Measurements from ENCODE around the gene MYL6B.
"Not testable (repeated sequence)": the region's sequence is repeated elsewhere in the genome, so short reads cannot be mapped to it uniquely, and the experiment has no call there.

MYL6B gene

DNA sequence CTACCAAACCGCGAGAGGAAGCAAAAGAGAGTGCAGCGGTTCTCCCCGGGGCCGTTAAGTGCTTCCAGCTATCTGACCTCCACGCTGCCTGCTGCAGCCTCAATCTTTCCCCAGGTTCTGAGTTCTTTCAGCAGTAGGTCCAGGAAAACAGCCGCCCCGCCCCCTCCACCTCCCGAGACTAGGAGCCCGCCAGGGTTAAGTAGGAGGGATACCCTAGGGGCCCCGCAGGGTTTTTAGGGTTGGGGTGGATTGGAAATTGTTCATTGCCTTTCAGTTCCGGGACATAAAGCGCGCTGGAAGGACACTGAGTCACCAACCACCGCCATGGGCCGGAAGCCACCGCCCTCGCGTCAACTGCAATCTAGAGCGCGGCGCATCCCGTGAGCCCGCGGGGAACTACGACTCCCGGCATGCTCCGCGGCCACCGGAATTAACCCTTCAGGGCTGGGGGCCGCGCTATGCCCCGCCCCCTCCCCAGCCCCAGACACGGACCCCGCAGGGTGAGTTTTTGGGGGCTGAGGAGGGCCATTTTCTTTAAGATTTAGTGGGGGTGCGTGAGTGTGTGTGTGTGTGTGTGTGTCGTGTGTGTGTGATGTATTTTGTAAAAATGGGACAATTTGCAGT lies at the start of gene MYL6B:
Gene MYL6B (plus strand): TSS at position 456 of the 624 bp plus-strand sequence. CDS start 1,332 bp downstream, outside the sequence.
- Mint-ChIP-seq H3K36me3 (no peaks in the 10 kb centered on the region), H3K4me3 (peak within 1 kb of the TSS; percentile 91), H3K27ac (peak within 1 kb of the TSS; percentile 99), H3K9me3 (ENCODE audit: low read depth) (no peaks in the 10 kb centered on the region), H3K27me3 (no peaks in the 10 kb centered on the region), H3K4me1 (ENCODE audit: low read depth) (peaks cover 29% of the 10 kb centered on the region)

DNA sequence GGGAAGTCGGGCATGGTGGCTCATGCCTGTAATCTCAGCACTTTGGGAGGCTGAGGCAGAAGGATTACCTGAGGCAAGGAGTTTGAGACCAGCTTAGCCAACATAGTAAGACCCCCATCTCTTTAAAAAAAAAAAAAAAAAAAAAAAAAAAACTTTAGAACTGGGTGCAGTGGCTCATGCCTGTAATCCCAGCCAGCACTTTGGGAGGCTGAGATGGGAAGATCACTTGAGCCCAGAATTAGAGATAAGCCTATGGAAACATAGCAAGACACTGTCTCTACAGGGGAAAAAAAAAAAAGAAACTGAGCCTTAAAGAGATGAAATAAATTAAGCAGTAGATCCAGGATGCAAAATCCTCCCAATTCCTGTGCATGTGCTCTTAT lies 49.7 kb upstream of the MYL6B start:
- peaks cover 54% of the 10 kb centered on the region for H3K4me1 Mint-ChIP-seq (ENCODE audit: low read depth)
- H3K4me3 Mint-ChIP-seq: peak overlapping the region; percentile 100
- H3K9me3 Mint-ChIP-seq (ENCODE audit: low read depth): no peaks in the 10 kb centered on the region
- H3K27me3 Mint-ChIP-seq: no peaks in the 10 kb centered on the region
- H3K36me3 Mint-ChIP-seq: peaks cover 19% of the 10 kb centered on the region
- H3K27ac Mint-ChIP-seq: peak overlapping the region; percentile 100

DNA sequence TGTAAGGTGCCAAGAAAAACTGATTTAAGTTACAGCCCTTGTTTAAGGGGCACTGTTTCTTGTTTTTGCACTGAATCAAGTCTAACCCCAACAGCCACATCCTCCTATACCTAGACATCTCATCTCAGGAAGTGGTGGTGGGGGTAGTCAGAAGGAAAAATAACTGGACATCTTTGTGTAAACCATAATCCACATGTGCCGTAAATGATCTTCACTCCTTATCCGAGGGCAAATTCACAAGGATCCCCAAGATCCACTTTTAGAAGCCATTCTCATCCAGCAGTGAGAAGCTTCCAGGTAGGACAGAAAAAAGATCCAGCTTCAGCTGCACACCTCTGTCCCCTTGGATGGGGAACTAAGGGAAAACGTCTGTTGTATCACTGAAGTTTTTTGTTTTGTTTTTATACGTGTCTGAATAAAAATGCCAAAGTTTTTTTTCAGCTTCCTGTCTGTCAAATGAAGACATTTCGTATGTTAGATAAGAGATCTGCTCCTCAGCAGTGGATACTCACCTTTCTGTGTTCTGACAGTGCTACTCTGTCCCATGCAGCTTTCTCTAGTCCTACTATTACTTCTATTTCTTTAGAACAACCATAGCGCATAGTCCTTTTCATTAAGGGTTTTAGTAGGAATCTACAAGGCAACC lies 49.2 kb upstream of the MYL6B start:
- H3K9me3 Mint-ChIP-seq (ENCODE audit: low read depth): no peaks in the 10 kb centered on the region
- peak overlapping the region; percentile 100 for H3K27ac Mint-ChIP-seq
- H3K27me3 Mint-ChIP-seq: no peaks in the 10 kb centered on the region
- H3K4me1 Mint-ChIP-seq (ENCODE audit: low read depth): peaks cover 54% of the 10 kb centered on the region
- peaks cover 18% of the 10 kb centered on the region for H3K36me3 Mint-ChIP-seq
- H3K4me3 Mint-ChIP-seq: peak overlapping the region; percentile 100

DNA sequence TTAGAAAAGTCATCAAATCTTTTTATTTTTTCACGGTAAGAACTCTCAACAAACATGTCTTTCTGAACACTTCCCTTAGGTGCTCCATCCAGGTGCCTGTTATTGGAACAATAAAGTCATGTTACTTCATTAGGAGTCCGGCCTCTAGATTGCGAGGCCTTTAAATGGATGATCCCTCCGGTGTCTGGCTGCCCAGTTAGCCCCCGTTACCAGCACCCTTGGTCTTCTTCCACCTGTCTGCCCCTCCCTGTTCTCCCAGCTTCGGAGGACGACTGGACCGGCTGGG lies 48.6 kb upstream of the MYL6B start:
- peaks cover 19% of the 10 kb centered on the region for H3K36me3 Mint-ChIP-seq
- H3K4me1 Mint-ChIP-seq (ENCODE audit: low read depth): peaks cover 55% of the 10 kb centered on the region
- H3K27ac Mint-ChIP-seq: peak overlapping the region; percentile 100
- H3K27me3 Mint-ChIP-seq: no peaks in the 10 kb centered on the region
- H3K4me3 Mint-ChIP-seq: peak overlapping the region; percentile 100
- no peaks in the 10 kb centered on the region for H3K9me3 Mint-ChIP-seq (ENCODE audit: low read depth)

DNA sequence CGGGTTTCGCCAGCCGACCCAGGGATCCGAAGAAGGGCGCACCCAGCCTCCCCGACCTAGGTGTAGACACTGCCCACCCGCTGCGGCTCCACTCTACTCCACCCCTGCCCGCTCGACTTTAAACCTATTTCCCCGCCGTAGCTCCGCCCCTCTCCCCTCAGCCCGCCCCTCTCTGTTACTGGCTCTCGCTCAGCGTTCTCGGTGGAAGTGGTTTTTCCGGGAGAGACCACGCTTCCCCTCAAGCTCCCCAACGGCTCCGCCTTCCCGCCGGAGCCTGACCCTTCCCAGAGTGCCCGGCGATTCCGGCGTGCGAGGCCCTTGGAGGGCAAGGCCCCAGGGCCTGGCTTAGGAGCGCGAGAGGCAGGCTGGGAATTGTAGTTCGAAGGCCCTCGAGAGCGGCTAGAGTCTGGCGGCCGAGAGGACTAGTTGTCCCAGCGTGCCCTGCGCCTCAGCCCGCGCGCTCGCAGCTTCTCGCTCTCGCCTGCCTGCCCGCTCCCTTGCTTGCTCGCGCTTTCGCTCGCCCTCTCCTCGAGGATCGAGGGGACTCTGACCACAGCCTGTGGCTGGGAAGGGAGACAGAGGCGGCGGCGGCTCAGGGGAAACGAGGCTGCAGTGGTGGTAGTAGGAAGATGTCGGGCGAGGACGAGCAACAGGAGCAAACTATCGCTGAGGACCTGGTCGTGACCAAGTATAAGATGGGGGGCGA lies 48.1 kb upstream of the MYL6B start, which contains the start of gene PA2G4:
Gene PA2G4 (plus strand): TSS at position 451 of the 706 bp plus-strand sequence. CDS start 179 bp downstream, at position 630.
- no peaks in the 10 kb centered on the region for H3K9me3 Mint-ChIP-seq (ENCODE audit: low read depth)
- H3K4me3 Mint-ChIP-seq: peak within 1 kb of the TSS; percentile 100
- peaks cover 55% of the 10 kb centered on the region for H3K4me1 Mint-ChIP-seq (ENCODE audit: low read depth)
- peak within 1 kb of the TSS; percentile 100 for H3K27ac Mint-ChIP-seq
- no peaks in the 10 kb centered on the region for H3K27me3 Mint-ChIP-seq
- peaks cover 19% of the 10 kb centered on the region for H3K36me3 Mint-ChIP-seq

DNA sequence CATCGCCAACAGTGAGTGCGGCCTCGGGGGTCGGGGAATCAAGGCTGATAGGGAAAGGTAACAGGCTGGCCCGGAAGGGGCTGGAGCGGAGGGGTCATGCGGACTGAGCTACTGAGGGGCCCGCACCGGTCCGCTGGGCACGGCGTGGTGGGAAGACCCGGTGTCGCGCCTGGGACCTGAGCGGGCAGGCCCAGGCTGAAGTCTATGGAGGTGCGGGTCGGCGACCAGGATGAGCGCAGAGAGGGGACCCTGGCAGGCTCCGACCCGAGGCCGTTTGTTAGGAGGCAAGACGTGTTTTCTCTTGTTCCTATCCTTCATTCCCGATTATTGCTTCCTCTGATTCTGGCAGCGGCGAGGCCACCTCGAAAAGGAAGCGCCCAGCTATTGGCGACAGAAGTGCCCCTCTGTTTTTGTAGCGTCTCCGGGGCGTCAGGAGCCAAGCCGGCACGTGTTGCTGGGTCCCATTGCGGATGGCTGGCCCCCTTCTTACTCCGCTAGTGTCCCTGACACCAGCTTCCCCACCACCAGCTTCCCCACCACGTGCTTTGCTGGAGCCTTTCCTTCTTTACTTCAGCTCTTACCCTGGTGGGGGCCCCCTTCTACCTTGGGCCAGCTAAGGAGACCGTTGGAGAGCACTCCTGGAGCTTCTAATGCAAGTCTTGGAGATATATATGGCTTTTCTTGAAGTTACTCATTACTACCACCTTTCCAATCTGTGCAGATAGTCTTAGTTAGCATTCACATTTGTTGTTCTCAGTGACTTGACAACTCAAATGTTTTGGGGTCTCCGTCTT lies 47.4 kb upstream of the MYL6B start:
- peaks cover 19% of the 10 kb centered on the region for H3K36me3 Mint-ChIP-seq

DNA sequence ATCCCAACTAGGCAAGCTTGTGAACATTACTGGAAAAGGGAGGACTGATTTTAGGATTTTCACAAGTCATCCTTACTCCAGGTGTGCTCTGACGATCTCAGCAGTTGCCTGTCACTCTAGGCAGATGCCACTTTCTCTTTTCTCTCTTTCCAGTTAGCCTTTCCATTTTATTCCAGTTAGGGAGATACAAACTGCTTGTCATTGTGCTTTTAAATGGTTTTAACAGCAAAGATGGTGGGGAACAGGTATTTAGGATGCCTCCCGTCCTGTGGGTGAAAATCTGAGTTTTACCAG lies 46.8 kb upstream of the MYL6B start:
- Mint-ChIP-seq H3K27me3 (no peaks in the 10 kb centered on the region), H3K9me3 (ENCODE audit: low read depth) (no peaks in the 10 kb centered on the region), H3K36me3 (peaks cover 21% of the 10 kb centered on the region), H3K4me3 (peak overlapping the region; percentile 100), H3K4me1 (ENCODE audit: low read depth) (peaks cover 53% of the 10 kb centered on the region), H3K27ac (peak overlapping the region; percentile 100)

More for the DNA sequence above, 47.4 kb upstream of the MYL6B start:
- H3K27ac Mint-ChIP-seq: peak overlapping the region; percentile 100
- no peaks in the 10 kb centered on the region for H3K27me3 Mint-ChIP-seq
- H3K9me3 Mint-ChIP-seq (ENCODE audit: low read depth): no peaks in the 10 kb centered on the region
- H3K4me1 Mint-ChIP-seq (ENCODE audit: low read depth): peaks cover 54% of the 10 kb centered on the region
- H3K4me3 Mint-ChIP-seq: peak overlapping the region; percentile 100

DNA sequence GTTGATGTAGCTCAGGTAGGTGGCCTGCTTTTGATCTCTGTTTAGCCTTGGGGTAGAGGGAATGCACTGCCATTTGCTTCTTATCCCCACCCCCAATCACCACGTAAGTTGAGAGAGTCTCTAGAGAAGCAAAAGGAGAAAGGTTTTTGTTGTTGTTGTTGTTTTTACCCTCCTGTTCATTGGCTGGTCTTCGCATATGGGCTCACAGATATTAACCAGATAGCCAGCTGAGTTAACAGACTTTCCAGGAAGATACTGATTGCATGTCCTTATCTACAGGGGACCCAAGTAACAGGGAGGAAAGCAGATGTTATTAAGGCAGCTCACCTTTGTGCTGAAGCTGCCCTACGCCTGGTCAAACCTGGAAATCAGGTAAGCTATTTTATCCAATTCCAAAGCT lies 45.1 kb upstream of the MYL6B start:
- Mint-ChIP-seq H3K4me1 (ENCODE audit: low read depth) (peaks cover 38% of the 10 kb centered on the region), H3K36me3 (peaks cover 28% of the 10 kb centered on the region), H3K9me3 (ENCODE audit: low read depth) (no peaks in the 10 kb centered on the region), H3K27me3 (no peaks in the 10 kb centered on the region), H3K4me3 (peak overlapping the region; percentile 100), H3K27ac (peak overlapping the region; percentile 59)

DNA sequence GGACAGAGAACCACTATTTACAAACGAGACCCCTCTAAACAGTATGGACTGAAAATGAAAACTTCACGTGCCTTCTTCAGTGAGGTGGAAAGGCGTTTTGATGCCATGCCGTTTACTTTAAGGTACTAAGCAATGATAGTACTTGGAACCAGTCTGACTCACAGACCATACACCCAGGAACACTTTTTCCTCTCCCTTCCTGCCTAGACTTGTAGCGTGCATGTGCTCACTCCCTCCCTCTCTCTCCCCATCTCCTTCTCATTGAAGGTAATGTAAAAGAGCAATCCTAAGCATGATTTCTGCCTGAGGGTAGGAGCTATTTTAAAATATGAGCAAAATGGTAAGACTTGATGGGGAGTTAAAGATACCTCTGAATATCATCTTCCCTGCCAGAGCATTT lies 41.8 kb upstream of the MYL6B start:
- peak overlapping the region; percentile 16 for H3K27ac Mint-ChIP-seq
- no peaks in the 10 kb centered on the region for H3K27me3 Mint-ChIP-seq
- peaks cover 25% of the 10 kb centered on the region for H3K36me3 Mint-ChIP-seq
- H3K4me1 Mint-ChIP-seq (ENCODE audit: low read depth): peaks cover 23% of the 10 kb centered on the region
- H3K9me3 Mint-ChIP-seq (ENCODE audit: low read depth): no peaks in the 10 kb centered on the region
- no peak overlapping the region for H3K4me3 Mint-ChIP-seq

DNA sequence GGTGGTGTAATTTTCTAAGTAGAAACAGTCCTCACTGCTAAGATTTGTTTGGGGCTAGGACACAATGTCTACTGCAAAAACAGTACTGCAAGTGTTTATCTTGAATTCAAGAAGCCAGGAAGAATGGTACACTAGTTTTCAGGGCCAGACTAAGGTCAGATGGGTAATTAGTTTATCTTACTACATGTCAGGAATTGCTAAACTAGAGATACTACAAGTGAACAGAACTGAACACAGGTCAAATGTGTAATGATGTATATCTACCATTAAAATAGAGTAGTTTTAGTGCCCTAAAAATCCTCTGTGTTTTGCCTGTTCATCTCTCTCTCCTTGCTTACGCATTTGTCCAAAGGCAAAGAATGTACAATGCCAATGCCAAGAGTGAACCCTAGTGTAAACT lies 38.3 kb upstream of the MYL6B start:
- Mint-ChIP-seq H3K36me3 (peaks cover 23% of the 10 kb centered on the region), H3K27ac (peak overlapping the region; percentile 58), H3K4me1 (ENCODE audit: low read depth) (peaks cover 20% of the 10 kb centered on the region), H3K9me3 (ENCODE audit: low read depth) (no peaks in the 10 kb centered on the region), H3K27me3 (no peaks in the 10 kb centered on the region), H3K4me3 (no peak overlapping the region)

DNA sequence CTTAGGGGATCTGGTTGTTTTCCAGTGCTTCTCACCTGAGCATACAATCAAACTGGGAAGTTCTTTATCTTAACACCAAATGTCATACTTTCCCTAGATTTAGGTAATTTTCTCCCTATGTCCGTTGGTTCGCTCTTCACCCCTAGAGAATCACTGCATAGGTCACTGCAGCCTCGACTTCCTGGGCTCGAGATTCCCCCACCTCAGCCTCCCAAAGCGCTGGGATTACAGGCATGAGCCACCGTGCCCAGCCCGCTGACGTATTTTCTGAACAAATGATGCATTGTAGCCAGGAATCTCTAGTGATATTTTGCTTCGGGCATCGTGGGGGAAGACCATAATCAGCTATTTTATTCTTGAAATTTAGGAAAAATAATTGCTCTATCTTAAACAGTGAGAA lies 37.1 kb upstream of the MYL6B start:
- Mint-ChIP-seq H3K4me3 (peak overlapping the region; percentile 97), H3K9me3 (ENCODE audit: low read depth) (no peaks in the 10 kb centered on the region), H3K27ac (peak overlapping the region; percentile 99), H3K4me1 (ENCODE audit: low read depth) (peaks cover 33% of the 10 kb centered on the region), H3K27me3 (no peaks in the 10 kb centered on the region), H3K36me3 (peaks cover 22% of the 10 kb centered on the region)

DNA sequence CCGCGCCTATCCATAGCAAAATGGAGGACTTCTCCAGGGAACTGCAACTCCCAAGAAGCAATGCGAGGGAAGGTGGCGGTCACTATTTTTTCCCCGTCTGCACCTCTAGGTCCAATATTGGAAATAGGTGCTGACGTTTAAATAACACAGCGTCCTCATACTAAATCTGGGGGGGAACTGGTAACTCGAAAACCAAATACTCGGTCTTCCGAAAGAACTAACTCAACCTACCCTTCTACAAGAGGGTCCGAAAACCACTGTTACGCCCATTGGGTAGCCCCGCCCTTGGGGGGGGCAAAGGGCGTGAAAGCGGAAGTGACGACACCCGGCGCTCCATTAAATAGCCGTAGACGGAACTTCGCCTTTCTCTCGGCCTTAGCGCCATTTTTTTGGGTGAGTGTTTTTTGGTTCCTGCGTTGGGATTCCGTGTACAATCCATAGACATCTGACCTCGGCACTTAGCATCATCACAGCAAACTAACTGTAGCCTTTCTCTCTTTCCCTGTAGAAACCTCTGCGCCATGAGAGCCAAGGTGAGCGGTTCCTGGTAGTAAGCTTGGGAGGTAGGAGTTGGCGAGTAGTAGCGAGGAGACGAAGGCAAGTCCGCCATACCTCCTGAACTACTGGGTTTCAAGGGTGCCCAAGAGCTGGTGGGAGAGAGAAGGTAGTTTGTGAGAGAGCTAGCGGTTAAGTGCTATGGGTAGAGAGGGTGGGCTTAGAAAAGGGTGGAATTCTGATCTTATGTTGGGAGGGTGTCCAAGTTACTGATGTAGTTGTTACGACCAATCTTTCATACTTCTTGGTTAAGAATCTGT lies 35.9 kb upstream of the MYL6B start, which contains the start of gene RPL41:
Gene RPL41 (plus strand): TSS at position 367 of the 815 bp plus-strand sequence.
- Mint-ChIP-seq H3K4me3 (peak within 1 kb of the TSS; percentile 97), H3K36me3 (peaks cover 16% of the 10 kb centered on the region), H3K27ac (peak within 1 kb of the TSS; percentile 99), H3K27me3 (no peaks in the 10 kb centered on the region), H3K4me1 (ENCODE audit: low read depth) (peaks cover 33% of the 10 kb centered on the region), H3K9me3 (ENCODE audit: low read depth) (no peaks in the 10 kb centered on the region)

DNA sequence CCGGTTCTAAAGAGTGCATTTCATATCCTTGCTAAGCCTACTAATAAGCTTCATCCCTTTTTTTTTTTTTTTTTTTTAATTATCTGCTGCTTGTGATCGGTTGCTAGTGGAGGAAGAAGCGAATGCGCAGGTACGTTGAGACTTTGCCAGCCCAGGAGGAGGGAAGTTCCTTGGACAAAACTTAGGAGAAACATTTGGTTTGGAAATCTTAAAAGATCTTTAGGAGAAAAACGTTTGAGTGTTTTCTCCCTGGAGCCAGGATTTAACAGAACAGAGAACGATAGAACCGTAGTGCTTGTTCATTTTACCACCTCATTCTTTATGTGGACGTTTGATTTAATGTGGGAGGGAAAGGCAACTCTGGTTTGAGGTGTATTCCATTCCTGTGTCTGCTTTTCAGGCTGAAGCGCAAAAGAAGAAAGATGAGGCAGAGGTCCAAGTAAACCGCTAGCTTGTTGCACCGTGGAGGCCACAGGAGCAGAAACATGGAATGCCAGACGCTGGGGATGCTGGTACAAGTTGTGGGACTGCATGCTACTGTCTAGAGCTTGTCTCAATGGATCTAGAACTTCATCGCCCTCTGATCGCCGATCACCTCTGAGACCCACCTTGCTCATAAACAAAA lies 35.2 kb upstream of the MYL6B start:
- H3K9me3 Mint-ChIP-seq (ENCODE audit: low read depth); H3K27me3 Mint-ChIP-seq: not testable (repeated sequence)
- H3K4me1 Mint-ChIP-seq (ENCODE audit: low read depth): peaks cover 33% of the 10 kb centered on the region
- H3K36me3 Mint-ChIP-seq: peaks cover 15% of the 10 kb centered on the region
- H3K4me3 Mint-ChIP-seq: peak overlapping the region; percentile 97
- H3K27ac Mint-ChIP-seq: peak overlapping the region; percentile 99

Data from activated naive CD8-positive, alpha-beta T cell (primary cell).